PFSK-1 (cell line): ENCODE data around the gene CISH.

ENCODE experiments used
- FOXP2 ChIP-seq: optimal IDR thresholded peaks from 2 replicates; pipeline ENCODE3; 2011; ENCODE audit warnings: borderline replicate concordance, control low read depth, inconsistent platforms; ENCODE audit not compliant: insufficient read depth; ENCODE audit errors: extremely low read length, extremely low read depth
- POLR2AphosphoS5 ChIP-seq: IDR thresholded peaks from 2 replicates; pipeline ENCODE4 v1.6.1; 2012; ENCODE audit warnings: low read depth, mild to moderate bottlenecking, control low read depth, low read length, moderate library complexity
- SIN3A ChIP-seq: IDR thresholded peaks from 2 replicates; pipeline ENCODE4 v1.6.1; 2012; ENCODE audit warnings: mild to moderate bottlenecking, low read length, moderate library complexity, borderline replicate concordance; ENCODE audit not compliant: insufficient read depth

- no peak for TF ChIP-seq FOXP2
- no peak for TF ChIP-seq SIN3A
- TF ChIP-seq POLR2AphosphoS5 = no peak
These were observed 45.8 kb upstream of the CISH start for GRCh38 chr3:50657407-50657806.
